HepG2 (cell line): ENCODE data around the gene CCDC154. TPM values are rescaled to one million over a fixed set of nuclear protein-coding genes. Genes with fewer than 3 reads are reported as not detected.
A peak's percentile ranks its signal among the peaks of the same experiment; 100 is the strongest.

ENCODE experiments used
- ATF5 ChIP-seq: sonication (generic); formaldehyde crosslinking; IDR thresholded peaks from 2 replicates; pipeline ENCODE4 v1.4.0; 2020; ENCODE audit warnings: mild to moderate bottlenecking, low read depth, missing genetic modification reagents
- ATF7-NPFF ChIP-seq: sonication (generic); formaldehyde crosslinking; IDR thresholded peaks from 2 replicates; pipeline ENCODE4 v1.8.1; 2023; ENCODE audit warnings: mild to moderate bottlenecking, low read depth, missing genetic modification reagents, moderate library complexity
- ETS1 ChIP-seq: sonication (generic); formaldehyde crosslinking; IDR thresholded peaks from 2 replicates; pipeline ENCODE4 v1.4.0; 2020; ENCODE audit warnings: missing genetic modification reagents
- HMGXB3 ChIP-seq: sonication (generic); formaldehyde crosslinking; IDR thresholded peaks from 2 replicates; pipeline ENCODE4 v1.4.0; 2020; ENCODE audit warnings: missing genetic modification reagents, borderline replicate concordance
- MAX ChIP-seq: IDR thresholded peaks from 2 replicates; pipeline ENCODE4 v1.6.1; 2012; ENCODE audit warnings: inconsistent platforms
- NFKB2 ChIP-seq: sonication (generic); formaldehyde crosslinking; IDR thresholded peaks from 2 replicates; pipeline ENCODE4 v1.4.0; 2020; ENCODE audit warnings: missing genetic modification reagents, borderline replicate concordance
- RARA ChIP-seq: IDR thresholded peaks from 2 replicates; pipeline ENCODE4 v1.6.1; 2016; ENCODE audit warnings: missing genetic modification reagents, missing compliant biosample characterization
- SIN3A ChIP-seq: IDR thresholded peaks from 2 replicates; pipeline ENCODE4 v1.6.1; 2011; ENCODE audit warnings: low read depth, mild to moderate bottlenecking, control low read depth, low read length, borderline replicate concordance
- SNRNP70 ChIP-seq: fragments of 200-400 bp; formaldehyde crosslinking; IDR thresholded peaks from 2 replicates; pipeline ENCODE4 v1.6.1; 2017; ENCODE audit warnings: mild to moderate bottlenecking, low read depth, low read length, moderate library complexity
- SUZ12 ChIP-seq: fragments of 150-350 bp; IDR thresholded peaks from 2 replicates; pipeline ENCODE4 v1.6.1; 2014; ENCODE audit warnings: low read depth, low read length
- TARDBP ChIP-seq: sonication (generic); formaldehyde crosslinking; IDR thresholded peaks from 2 replicates; pipeline ENCODE4 v1.8.0; 2022; ENCODE audit warnings: mild to moderate bottlenecking, missing genetic modification reagents
- TEAD3 ChIP-seq: optimal IDR thresholded peaks from 2 replicates; pipeline ENCODE3; 2016; ENCODE audit warnings: borderline replicate concordance
- ZNF160 ChIP-seq: sonication (generic); formaldehyde crosslinking; IDR thresholded peaks from 2 replicates; pipeline ENCODE4 v1.8.0; 2022; ENCODE audit warnings: mild to moderate bottlenecking, inconsistent platforms, missing genetic modification reagents
- ZNF24 ChIP-seq: fragments of 450-650 bp; IDR thresholded peaks from 2 replicates; pipeline ENCODE4 v1.6.1; 2017; ENCODE audit warnings: antibody characterized with exemption, mild to moderate bottlenecking
- ZNF296 ChIP-seq: sonication (generic); formaldehyde crosslinking; conservative IDR thresholded peaks from 2 replicates; pipeline ENCODE4 v1.5.0; 2020; ENCODE audit warnings: mild to moderate bottlenecking, missing genetic modification reagents
- ZNF460 ChIP-seq: sonication (generic); formaldehyde crosslinking; IDR thresholded peaks from 2 replicates; pipeline ENCODE4 v1.5.1; 2020; ENCODE audit warnings: missing genetic modification reagents, mild to moderate bottlenecking, borderline replicate concordance
- ZNF615 ChIP-seq: sonication (generic); formaldehyde crosslinking; IDR thresholded peaks from 2 replicates; pipeline ENCODE4 v1.5.0; 2020; ENCODE audit warnings: mild to moderate bottlenecking, missing genetic modification reagents, borderline replicate concordance
- ZSCAN25 ChIP-seq: sonication (generic); formaldehyde crosslinking; IDR thresholded peaks from 2 replicates; pipeline ENCODE4 v1.8.0; 2022; ENCODE audit warnings: mild to moderate bottlenecking, missing genetic modification reagents
- polyA plus RNA-seq, 8 experiments: library from polyadenylated mRNA; depleted of rRNA in 3 of 8; stranded (reverse) in 7 of 8; unstranded in 1 of 8; fragments of >200 nt; fragmentation: Illumina TruSeq in 4 of 8; extraction: Trizol in 4 of 8; gene quantifications; 2 replicates each; pipeline versions ENCODE4 v1.2.1 to v1.2.3, GENCODE V29; 2011 to 2016; ENCODE audit warnings: low read depth in 4 of 8, missing spikeins in 1 of 8, mixed read lengths in 1 of 8; ENCODE audit not compliant: insufficient read depth in 1 of 8
- total RNA-seq, 5 experiments: library from RNA; depleted of rRNA; stranded (reverse); fragments of >200 nt; fragmentation: Illumina TruSeq; extraction: Trizol; gene quantifications; 2 replicates each; pipeline ENCODE4 v1.2.3, GENCODE V29; 2016; ENCODE audit warnings: low read depth in 1 of 5
- TF ChIP-seq, protein P1 (sequence below): IDR thresholded peaks from 2 replicates; pipeline ENCODE4 v1.6.1; 2016; ENCODE audit warnings: mild to moderate bottlenecking, missing biosample characterization, missing genetic modification reagents
- TF ChIP-seq, protein P2 (sequence below): sonication (generic); formaldehyde crosslinking; IDR thresholded peaks from 2 replicates; pipeline ENCODE4 v1.8.0; 2022; ENCODE audit warnings: mild to moderate bottlenecking, missing genetic modification reagents; ENCODE audit not compliant: insufficient replicate concordance

Gene CCDC154
- total and polyA plus RNA-seq, 2 of the 13 experiments (the other 11 are each of a cell fraction or from before 2014, with no cell fraction given): 0.92 to 1.5 TPM

DNA sequence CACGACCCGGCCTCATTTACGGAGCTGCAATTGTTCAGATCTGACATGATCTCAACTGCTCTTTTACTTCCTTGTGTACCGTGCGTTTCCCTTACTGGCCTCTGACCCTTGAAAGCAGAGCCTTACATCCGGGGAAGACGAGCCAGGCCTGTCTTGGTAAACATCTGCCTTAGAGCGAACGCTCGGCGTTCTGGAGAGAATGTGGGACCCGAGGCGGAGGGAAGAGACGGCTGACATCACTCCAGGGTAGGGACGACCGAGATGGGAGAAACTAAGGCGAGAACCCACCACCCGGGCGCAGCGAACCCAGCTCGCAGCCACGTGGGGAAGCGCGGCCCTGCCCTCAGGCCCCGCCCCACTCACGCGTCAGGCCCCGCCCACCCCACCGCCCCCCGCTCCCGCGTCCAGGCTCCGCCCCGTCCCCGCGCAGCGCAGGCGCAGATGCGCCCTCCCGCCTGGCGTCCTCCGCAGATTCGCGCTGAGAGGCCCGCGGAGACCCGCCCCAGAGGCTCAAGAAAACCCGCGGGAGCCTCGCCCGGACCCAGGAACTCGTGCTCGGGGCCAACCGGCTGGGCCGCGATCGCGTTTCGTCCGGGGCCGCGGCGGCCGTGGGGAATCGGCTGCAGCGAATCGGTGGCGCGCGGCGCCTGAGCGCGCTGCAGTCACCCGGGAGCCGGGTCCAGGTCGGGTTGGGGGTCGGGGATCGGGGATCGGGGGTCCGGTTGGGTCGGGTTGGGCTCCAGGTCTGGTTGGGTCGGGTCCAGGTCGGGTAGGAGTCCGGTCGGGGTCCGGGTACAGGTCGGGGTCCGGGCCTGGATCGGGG is 48.8 kb upstream of the CCDC154 start, which contains the start of gene TELO2 (continued):
- TF ChIP-seq ZNF160 (CRISPR knock-in tag): no peak
- TF ChIP-seq ZNF615 (CRISPR knock-in tag): no peak
- no peak for TF ChIP-seq TEAD3 (CRISPR knock-in tag)
- no peak for TF ChIP-seq SUZ12
- peak; percentile 93 for TF ChIP-seq MAX
- no peak; the same call in 1 of the 2 replicates for TF ChIP-seq HMGXB3 (CRISPR knock-in tag)
- TF ChIP-seq SNRNP70: no peak
- no peak for TF ChIP-seq ETS1
- TF ChIP-seq, protein P1, sequence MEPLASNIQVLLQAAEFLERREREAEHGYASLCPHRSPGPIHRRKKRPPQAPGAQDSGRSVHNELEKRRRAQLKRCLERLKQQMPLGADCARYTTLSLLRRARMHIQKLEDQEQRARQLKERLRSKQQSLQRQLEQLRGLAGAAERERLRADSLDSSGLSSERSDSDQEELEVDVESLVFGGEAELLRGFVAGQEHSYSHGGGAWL (CRISPR knock-in tag): peak; percentile 87
- peak; percentile 65; the same call in 1 of the 2 replicates for TF ChIP-seq ZSCAN25 (CRISPR knock-in tag)
- TF ChIP-seq RARA: no peak
- TF ChIP-seq ZNF296 (CRISPR knock-in tag): 0 out of 2 replicates have a peak, but pooled peaks have one; percentile 49
- no peak for TF ChIP-seq ZNF460 (CRISPR knock-in tag)
- TF ChIP-seq TARDBP (CRISPR knock-in tag): no peak; the same call in none of the 2 replicates
- TF ChIP-seq ZNF24: no peak
- no peak for TF ChIP-seq NFKB2 (CRISPR knock-in tag)
- TF ChIP-seq ATF7-NPFF (CRISPR knock-in tag): no peak
- peak; percentile 91; the same call in 1 of the 2 replicates for TF ChIP-seq SIN3A
- TF ChIP-seq, protein P2, sequence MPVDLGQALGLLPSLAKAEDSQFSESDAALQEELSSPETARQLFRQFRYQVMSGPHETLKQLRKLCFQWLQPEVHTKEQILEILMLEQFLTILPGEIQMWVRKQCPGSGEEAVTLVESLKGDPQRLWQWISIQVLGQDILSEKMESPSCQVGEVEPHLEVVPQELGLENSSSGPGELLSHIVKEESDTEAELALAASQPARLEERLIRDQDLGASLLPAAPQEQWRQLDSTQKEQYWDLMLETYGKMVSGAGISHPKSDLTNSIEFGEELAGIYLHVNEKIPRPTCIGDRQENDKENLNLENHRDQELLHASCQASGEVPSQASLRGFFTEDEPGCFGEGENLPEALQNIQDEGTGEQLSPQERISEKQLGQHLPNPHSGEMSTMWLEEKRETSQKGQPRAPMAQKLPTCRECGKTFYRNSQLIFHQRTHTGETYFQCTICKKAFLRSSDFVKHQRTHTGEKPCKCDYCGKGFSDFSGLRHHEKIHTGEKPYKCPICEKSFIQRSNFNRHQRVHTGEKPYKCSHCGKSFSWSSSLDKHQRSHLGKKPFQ (CRISPR knock-in tag): peak; percentile 75
- no peak for TF ChIP-seq ATF5 (CRISPR knock-in tag)
